H1 (cell line): Measurements from ENCODE around the gene TEX51.

Experiments
- BACH1 ChIP-seq: IDR thresholded peaks from 2 replicates; pipeline ENCODE4 v1.6.1; 2012; ENCODE audit warnings: low read length, improper control_type of control experiment
- CTCF ChIP-seq, 3 experiments: IDR thresholded peaks; 1 replicate in 2 of 3; 2 replicates in 1 of 3; pipeline versions ENCODE4 v1.5.1 to v1.6.1; 2011; ENCODE audit warnings: low read length in 3 of 3, mild to moderate bottlenecking in 3 of 3, inconsistent platforms in 2 of 3, low read depth in 1 of 3, moderate library complexity in 1 of 3; ENCODE audit not compliant: insufficient read depth in 1 of 3; ENCODE audit errors: control extremely low read depth in 1 of 3
- JUND ChIP-seq: IDR thresholded peaks from 2 replicates; pipeline ENCODE4 v1.6.1; 2011; ENCODE audit warnings: mild to moderate bottlenecking, improper control_type of control experiment, low read length
- MAX ChIP-seq: IDR thresholded peaks from 2 replicates; pipeline ENCODE4 v1.6.1; 2012; ENCODE audit warnings: inconsistent platforms
- POLR2A ChIP-seq, 2 experiments: IDR thresholded peaks; 1 replicate in 1 of 2; 2 replicates in 1 of 2; pipeline ENCODE4 v1.6.1; 2011; ENCODE audit warnings: low read depth in 2 of 2, low read length in 2 of 2, mild to moderate bottlenecking in 2 of 2; ENCODE audit errors: control extremely low read depth in 1 of 2
- POLR2AphosphoS5 ChIP-seq: IDR thresholded peaks from 2 replicates; pipeline ENCODE4 v1.6.1; 2011; ENCODE audit warnings: low read depth, low read length
- RAD21 ChIP-seq, 2 experiments: IDR thresholded peaks in 1 of 2; conservative IDR thresholded peaks in 1 of 2; 2 replicates each; pipeline ENCODE4 v1.6.1; 2011; ENCODE audit warnings: low read depth in 2 of 2, low read length in 2 of 2, improper control_type of control experiment in 1 of 2, inconsistent platforms in 1 of 2, mild to moderate bottlenecking in 1 of 2, moderate library complexity in 1 of 2
- SRF ChIP-seq: IDR thresholded peaks from 2 replicates; pipeline ENCODE4 v1.6.1; 2011; ENCODE audit warnings: mild to moderate bottlenecking, low read depth, low read length, moderate library complexity
- SUZ12 ChIP-seq: fragments of 200-600 bp; sonication (generic); IDR thresholded peaks from 2 replicates; pipeline ENCODE4 v1.6.1; 2012; ENCODE audit warnings: mild to moderate bottlenecking, inconsistent platforms, low read length, moderate library complexity, mixed read lengths
- USF2 ChIP-seq: IDR thresholded peaks from 2 replicates; pipeline ENCODE4 v1.6.1; 2011; ENCODE audit warnings: low read length, improper control_type of control experiment
- YY1 ChIP-seq: IDR thresholded peaks from 2 replicates; pipeline ENCODE4 v1.6.1; 2011; ENCODE audit warnings: low read depth, mild to moderate bottlenecking, low read length

GRCh38 chr2:126898636-126899035 is at the start of gene TEX51:
- no peak for TF ChIP-seq USF2
- no peak for TF ChIP-seq YY1
- no peak for TF ChIP-seq BACH1
- no peak for TF ChIP-seq CTCF (IDR thresholded peaks at IDR 0.05; ENCODE audit: control extremely low read depth in 1 of 3, insufficient read depth in 1 of 3, low read depth in 1 of 3, low read length in 3 of 3)
- no peak for TF ChIP-seq SRF
- TF ChIP-seq JUND, result no peak
- TF ChIP-seq SUZ12, result no peak
- TF ChIP-seq MAX, result no peak
- no peak for TF ChIP-seq RAD21 (IDR thresholded peaks at IDR 0.05 in 1 of 2, conservative IDR thresholded peaks at IDR 0.05 in 1 of 2; ENCODE audit: low read depth in 2 of 2, low read length in 2 of 2)
- TF ChIP-seq POLR2A (IDR thresholded peaks at IDR 0.05; ENCODE audit: control extremely low read depth in 1 of 2, low read depth in 2 of 2, low read length in 2 of 2), result no peak
- no peak for TF ChIP-seq POLR2AphosphoS5
